GM12873 (cell line): ENCODE measurements around the gene GATA5.

Experiments used
- CTCF ChIP-seq: IDR thresholded peaks from 2 replicates; pipeline ENCODE4 v1.5.1; 2012; ENCODE audit warnings: low read depth, mild to moderate bottlenecking, moderate library complexity, low read length, control low read depth; ENCODE audit not compliant: insufficient read depth; ENCODE audit errors: missing control alignments

The GATA5 gene

GRCh38 chr20:62475027-62475771, 596 bp downstream of the GATA5 start:
- no peak for TF ChIP-seq CTCF

GRCh38 chr20:62474604-62475026, 1.2 kb downstream of the GATA5 start:
- no peak for TF ChIP-seq CTCF

- TF ChIP-seq CTCF = no peak
Observed at GRCh38 chr20:62473717-62474603, 1.8 kb downstream of the GATA5 start.

- TF ChIP-seq CTCF = no peak
Observed at GRCh38 chr20:62472941-62473585, 2.7 kb downstream of the GATA5 start.

GRCh38 chr20:62472138-62472940, 3.5 kb downstream of the GATA5 start:
- no peak for TF ChIP-seq CTCF

- TF ChIP-seq CTCF = no peak
Observed at GRCh38 chr20:62470459-62470858, 5.3 kb downstream of the GATA5 start.
